GM19468 (cell line): ENCODE data around the gene CFAP54.

Source experiments
- ATAC-seq: cut with Tn5 transposase; IDR thresholded peaks from one replicate; pipeline ENCODE4 v1.9.1; 2021; ENCODE audit warnings: mild to moderate bottlenecking, moderate library complexity, moderate number of reproducible peaks; ENCODE audit not compliant: unreplicated experiment; ENCODE audit errors: extremely low read depth

The CFAP54 gene

GRCh38 chr12:96870946-96871345 is 381.6 kb downstream of the CFAP54 start:
- ATAC-seq, result no peak

DNA sequence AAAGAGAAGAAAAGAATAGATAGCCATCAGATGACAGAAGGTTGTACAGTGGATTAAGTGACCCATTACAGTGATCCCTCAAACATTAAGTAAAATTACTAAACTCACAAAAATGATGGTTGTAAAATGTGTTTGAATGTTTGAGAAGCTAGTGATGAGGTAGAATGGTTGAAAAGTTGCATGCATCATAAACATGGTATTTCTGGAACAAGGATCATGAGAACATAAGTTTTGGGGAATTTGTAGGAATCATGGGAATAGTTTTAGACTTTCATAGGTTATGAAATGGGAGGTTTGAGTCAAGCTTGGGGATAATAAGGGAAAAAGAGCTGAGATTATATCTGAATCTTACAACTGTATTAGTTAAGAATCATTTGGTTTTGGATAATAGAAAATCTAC is 383.6 kb downstream of the CFAP54 start:
- no peak for ATAC-seq

DNA sequence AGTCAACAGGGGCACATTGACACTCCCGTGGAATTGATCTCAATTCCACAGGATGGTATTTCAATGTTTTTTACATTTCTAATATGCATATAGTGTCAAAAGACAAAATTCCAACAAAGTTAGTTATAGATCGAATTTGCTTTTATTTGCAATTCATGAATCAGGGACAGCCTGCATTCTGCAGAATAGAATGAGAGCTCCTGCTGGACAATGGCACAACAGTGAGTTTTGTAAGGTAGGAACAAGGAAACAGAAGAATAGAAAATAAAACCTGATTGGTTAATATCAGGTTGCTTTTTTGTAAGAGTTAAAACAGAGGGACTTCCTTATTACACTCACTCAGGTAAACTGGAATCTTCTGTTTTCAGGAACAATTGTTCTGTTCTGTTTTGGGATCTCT is 384.8 kb downstream of the CFAP54 start:
- no peak for ATAC-seq

DNA sequence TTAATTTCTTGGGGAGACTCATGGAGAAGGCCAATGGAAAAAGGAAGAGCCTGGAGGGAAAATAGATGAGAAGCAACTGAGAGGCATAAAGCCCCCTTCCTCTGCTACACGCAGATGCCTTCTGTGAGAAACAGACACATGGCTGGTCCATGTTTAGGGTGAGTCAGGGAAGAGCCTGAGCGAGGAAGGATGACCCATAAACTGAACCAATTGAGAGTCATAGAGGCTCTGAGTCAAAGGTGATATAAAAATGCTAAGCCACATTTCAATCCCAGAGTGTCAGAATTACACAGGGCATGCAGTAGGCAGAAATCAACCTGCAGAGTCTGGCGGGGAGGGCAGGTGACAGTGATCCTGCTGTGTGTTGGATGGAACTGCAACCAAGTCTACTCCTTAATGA is 387.6 kb downstream of the CFAP54 start:
- ATAC-seq, result no peak

GRCh38 chr12:96878704-96879103 is 389.3 kb downstream of the CFAP54 start:
- ATAC-seq, result no peak

DNA sequence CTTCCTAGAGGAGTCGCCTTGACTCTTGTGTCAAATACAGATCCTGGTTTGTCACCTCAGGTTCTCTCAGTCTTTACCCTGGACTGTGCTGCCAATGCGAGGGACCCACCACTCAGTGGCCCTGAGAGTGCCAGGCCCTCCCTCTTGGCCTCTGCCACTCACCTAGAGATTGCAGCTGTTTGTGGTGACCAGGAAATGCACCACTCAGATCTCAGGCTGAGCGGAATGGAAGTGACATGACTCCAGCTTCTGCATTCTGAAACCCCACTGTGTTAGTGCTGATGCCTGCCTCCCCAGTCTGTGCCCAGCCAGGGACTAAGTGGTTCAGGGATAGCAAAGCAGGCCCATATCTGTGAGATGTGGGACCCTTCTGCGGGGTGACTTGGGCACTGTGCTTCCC is 389.9 kb downstream of the CFAP54 start:
- no peak for ATAC-seq

DNA sequence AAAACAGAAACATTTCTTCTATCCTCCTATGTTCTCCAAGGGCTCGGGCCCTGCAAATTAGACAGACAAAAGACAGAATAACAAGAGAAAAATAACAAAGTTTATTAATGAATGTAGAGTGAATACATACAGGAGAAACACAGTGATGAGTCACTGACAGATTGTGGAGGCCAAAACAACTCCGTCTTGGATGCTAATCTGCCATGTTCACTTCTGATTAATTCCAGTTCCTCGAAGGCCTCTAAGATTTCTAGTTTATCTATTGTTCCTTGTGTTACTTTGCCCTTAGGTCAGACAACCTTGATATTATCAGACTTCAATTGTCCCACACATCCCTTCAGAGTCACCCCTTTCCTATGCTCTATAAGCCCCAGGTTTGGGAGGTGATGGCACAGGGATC is 390.8 kb downstream of the CFAP54 start:
- ATAC-seq, result no peak

DNA sequence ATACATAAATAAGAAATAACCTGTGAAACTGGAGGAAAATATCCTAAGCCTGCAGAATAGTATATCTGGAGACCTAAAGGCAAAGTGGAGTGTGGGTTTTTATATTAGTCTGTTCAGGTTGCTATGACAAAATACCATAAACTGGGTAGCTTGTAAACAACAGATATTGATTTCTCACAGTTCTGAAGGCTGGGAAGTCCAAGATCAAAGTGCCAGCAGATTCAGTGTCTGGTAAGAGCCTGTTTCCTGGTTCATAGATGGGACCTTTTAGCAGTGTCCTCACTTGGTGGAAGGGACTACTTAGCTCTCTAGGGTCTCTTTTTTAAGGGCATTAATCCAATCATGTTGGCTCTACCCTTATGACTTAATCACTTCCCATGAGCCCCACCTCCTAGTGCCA is 392.2 kb downstream of the CFAP54 start:
- ATAC-seq, result no peak

GRCh38 chr12:96882862-96883261 is 393.5 kb downstream of the CFAP54 start:
- ATAC-seq, result no peak

DNA sequence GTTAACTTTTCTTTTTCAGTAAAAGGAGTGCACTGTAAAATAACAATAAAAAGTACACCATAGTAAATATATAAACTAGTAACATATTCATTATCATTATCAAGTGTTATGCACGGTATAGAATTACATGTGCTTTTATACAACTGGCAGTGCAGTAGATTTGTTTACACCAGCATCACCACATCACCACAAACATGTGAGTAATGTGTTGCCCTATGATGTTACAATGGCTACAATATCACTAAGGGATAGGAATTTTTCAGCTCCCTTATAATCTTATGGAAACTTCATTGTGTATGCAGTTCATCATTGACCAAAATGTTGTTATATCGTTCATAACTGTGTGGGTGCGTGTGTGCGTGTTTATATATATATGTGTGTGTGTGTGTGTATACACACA is 394.2 kb downstream of the CFAP54 start:
- no peak for ATAC-seq

GRCh38 chr12:96886998-96887677 is 397.8 kb downstream of the CFAP54 start:
- ATAC-seq, result no peak

DNA sequence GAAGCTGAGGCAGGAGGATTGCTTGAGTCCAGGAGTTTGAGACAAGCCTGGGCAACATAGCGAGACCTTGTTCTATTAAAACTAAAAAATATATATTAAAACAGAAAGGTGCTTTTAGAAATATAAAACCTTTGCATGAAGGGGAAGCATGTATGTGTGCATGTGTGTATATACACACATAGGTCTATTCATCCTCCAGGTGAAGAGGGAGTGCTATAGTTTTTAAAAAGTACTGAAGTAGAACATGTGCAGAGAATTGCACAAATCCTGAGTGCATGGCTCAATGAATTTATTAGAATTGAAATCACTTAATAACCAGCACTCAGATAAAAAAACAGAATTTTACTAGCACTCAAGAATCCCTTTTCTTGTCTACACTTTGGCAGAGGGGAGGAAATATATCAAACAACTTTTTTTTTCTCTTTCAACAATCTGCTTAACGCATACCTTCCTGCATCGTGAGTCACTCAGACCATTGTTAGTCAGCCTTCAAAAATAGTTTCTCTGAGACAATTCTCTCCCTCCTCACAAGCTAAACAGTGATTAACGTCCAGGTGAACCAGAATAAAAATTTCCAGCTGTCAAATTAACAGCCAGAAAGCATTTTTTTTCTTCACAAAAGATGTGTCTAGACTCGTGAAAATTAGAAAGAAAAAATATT is 400.0 kb downstream of the CFAP54 start:
- no peak for ATAC-seq

DNA sequence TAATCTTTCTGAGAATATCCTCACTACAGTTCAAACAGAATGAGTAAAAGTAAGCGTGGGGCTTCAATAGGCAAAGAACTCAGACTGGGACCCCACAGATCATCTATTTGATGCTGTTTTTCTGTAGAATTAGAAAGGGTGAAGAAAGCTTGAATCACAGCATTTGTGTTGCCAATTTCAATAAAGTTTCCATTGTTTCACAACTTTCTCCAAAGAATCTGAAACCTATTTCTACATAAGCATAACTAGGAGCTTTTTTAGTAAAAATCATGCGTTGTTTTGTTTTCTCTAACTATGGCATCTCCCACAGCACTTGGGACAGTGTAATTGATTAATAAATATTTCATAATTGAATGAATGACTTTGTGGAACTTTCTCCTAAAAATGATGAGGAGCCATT is 401.0 kb downstream of the CFAP54 start:
- no peak for ATAC-seq

DNA sequence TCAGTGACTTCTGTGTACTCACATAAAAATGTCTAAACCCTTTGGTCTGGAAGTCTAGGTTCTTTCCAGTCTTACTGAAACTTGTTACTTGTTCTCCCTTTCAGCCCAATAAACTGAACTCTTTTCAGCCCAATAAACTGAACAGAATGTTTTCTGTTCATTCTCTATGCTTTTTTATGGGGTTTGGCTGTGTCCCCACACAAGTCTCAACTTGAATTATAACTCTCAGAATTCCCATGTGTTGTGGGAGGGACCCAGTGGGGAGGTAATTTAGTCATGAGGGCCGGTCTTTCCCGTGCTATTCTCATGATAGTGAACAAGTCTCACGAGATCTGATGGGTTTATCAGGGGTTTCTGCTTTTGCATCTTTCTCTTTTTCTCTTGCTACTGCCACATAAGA is 402.7 kb downstream of the CFAP54 start:
- no peak for ATAC-seq

DNA sequence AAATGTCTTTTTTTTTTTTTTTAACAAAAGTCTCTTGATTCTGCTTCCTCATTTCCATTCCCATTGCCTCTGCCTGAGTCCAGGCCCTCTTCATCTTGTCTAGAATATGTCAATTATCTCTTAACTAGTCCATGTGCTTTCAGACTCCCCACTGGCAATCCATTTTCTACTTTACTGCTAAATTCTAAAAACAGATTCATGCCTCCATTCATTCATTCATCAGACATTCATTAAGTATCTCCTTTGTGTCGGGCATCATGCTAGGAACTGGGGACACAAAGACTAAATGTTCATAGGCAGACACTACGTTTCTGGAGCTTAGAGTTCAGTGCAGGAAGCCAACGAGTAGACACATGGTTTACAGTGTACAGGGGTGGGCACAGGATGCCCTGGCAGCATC is 408.0 kb downstream of the CFAP54 start:
- ATAC-seq, result no peak

GRCh38 chr12:96901175-96901574 is 411.8 kb downstream of the CFAP54 start:
- no peak for ATAC-seq

GRCh38 chr12:96902076-96902475 is 412.7 kb downstream of the CFAP54 start:
- no peak for ATAC-seq

DNA sequence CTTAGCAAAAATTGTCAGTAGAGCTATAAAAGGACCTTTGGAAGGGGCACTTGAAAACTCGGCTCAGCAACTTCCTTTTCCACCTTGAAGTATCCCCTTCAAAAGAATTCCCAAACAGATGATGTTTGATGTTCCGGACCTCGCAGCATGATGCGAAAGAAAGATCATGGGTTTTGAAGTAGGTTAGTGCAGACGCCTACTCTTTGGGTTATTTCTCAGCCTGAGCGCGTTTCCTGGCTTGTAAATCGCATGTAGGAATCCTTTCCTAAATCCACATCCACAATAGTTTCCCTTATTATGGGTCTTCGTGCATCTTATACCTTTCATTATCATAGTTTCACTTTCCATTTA is 417.1 kb downstream of the CFAP54 start:
- ATAC-seq, result no peak

GRCh38 chr12:96906849-96907670 is 417.7 kb downstream of the CFAP54 start, which contains the start of gene NEDD1:
Gene NEDD1 (plus strand): TSS chr12:96907257. CDS start chr12:96909760, 2,503 bp downstream.
- peak; percentile 95 for ATAC-seq

DNA sequence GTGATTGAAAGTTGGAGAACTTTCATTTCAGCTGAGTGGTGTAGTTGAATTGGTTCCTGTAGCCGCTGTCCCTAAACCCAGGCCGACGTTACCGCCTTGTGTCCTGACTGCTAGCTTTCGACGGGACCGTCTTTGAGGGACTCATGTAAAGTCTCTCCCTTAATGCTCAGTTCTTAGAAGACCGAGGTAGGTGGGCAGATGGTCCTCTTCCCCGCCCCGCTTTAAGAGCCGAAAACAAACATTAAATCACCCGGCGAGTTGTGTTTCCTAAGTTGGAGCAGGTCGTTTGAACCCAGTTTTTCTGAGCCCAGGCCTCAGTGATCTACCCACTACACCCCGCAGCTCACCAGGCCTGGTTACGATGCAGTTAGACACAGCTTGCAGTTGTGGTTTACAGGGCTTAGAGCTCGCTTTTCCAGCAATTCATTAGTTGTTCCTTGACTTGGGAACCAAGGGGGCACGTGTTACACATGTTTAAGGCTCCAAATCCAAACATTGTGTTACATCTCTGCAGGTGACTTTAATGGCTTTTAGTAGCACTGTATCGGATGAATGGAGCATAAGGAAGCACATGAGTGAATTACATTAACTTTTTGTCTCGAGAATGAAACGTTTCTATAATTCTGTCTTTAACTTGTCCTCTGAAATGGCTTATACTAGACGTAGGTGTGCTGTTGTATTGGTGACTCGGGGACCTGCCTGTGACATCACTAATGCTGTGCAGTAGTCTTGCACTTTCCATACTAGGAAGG is 418.5 kb downstream of the CFAP54 start:
- ATAC-seq, result no peak

- ATAC-seq, result no peak
These were observed 419.0 kb downstream of the CFAP54 start for GRCh38 chr12:96908423-96908675.
